NT2/D1 (cell line): ENCODE results near the gene OPRL1.

Experiments used
- SUZ12 ChIP-seq: IDR thresholded peaks from 2 replicates; pipeline ENCODE4 v1.6.1; 2011; ENCODE audit not compliant: insufficient read length, insufficient read depth; ENCODE audit errors: extremely low read depth
- YY1 ChIP-seq: IDR thresholded peaks from 2 replicates; pipeline ENCODE4 v1.6.1; 2011; ENCODE audit not compliant: insufficient read length, insufficient read depth
- ZNF274 ChIP-seq: IDR thresholded peaks from 2 replicates; pipeline ENCODE4 v1.6.1; 2011; ENCODE audit warnings: mild to moderate bottlenecking, low read depth, low read length

- no peak for TF ChIP-seq ZNF274
- TF ChIP-seq SUZ12: no peak
- no peak for TF ChIP-seq YY1
These were observed 19.4 kb downstream of the OPRL1 start for GRCh38 chr20:64099086-64099786.
